Smooth muscle cell of the brain vasculature (primary cell): Measurements from ENCODE around the gene CTXN2.

Experiments used
- DNase-seq: peaks from one replicate; pipeline ENCODE4 v3.0.0-alpha.2; 2012; ENCODE audit warnings: low read depth, low spot score

The CTXN2 gene

DNA sequence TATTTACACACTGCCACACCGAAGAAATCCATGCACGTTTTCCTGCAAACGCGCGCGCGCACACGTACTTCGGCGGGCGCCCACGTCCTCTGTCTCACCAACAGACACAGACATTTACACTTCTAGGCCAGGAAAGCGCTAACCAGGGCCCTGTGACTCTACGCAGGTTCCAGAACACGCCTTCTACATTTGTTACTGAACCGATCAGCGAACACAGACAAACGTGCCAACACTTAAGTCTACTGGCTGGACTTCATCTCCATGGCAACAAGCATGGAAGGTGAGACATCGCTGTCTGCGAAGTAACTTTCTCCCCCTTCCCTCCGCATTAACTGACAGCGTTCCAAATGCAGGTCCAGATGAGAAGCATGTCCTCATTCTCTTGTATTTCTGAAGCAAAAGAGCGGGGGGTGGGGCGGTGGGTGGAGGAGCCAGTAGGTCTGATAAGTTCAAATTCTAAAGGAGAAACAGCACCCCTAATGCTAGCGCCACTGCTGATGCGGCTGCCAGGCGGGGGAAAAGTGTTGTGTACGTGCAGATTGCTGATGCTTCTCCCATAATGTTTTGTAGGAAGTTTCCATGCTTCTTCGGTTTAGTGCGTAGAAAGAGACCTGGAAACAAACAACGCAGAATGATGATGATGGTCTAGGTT, at the start of gene CTXN2:
Gene CTXN2, plus strand, starts transcription at position 92 of the 652 bp plus-strand sequence. CDS start 9,636 bp downstream, outside the sequence.
- DNase-seq, result no peak

- DNase-seq, result no peak
Measured at GRCh38 chr15:48143856-48144255, 47.6 kb upstream of the CTXN2 start.

- no peak for DNase-seq
Measured at GRCh38 chr15:48144889-48145288, 46.6 kb upstream of the CTXN2 start.

DNA sequence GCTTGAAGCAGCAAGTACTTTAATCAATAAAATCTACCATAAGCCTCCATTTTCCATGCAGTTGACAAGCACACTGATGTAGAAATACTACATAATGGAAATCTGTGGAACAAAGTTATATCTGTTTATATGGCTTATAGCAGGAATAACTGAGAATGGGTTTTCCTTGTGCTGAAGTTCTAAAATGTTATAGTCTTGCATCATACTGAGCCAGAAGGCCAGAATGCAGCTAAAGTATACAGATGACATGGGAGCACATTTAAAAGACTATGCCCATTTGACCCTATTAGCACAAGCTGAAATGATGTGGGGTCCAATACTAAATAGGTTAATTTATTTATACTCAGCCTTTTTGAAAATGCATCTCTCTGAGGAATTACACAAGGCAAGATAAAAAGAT, 45.5 kb upstream of the CTXN2 start:
- no peak for DNase-seq

GRCh38 chr15:48147358-48147757, 44.1 kb upstream of the CTXN2 start:
- DNase-seq, result no peak

- no peak for DNase-seq
Measured at GRCh38 chr15:48149858-48150257, 41.6 kb upstream of the CTXN2 start.

- DNase-seq, result no peak
Measured at GRCh38 chr15:48153526-48153925, 37.9 kb upstream of the CTXN2 start.

GRCh38 chr15:48168616-48169015, 22.8 kb upstream of the CTXN2 start:
- no peak for DNase-seq

GRCh38 chr15:48170981-48171380, 20.5 kb upstream of the CTXN2 start:
- DNase-seq, result no peak

- no peak for DNase-seq
Measured at GRCh38 chr15:48175126-48175525, 16.3 kb upstream of the CTXN2 start.

DNA sequence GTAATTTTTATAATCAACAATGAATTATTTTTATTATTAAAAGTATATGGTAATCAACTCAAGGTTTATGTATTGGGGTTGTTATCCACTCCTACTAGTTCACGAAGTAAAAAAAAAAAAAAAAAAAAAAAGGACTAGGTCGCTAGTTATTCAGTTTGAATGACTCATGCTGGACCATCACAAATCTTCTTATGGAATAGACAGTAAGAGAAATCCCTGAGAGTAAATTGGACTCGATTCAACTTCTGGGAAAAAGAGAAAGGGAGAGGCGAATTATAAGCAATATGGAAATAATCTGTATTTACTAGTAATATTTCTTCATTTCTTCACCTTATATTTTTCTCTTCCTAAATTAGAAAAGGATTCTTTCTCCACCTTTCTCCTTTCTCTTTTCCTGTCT, 15.4 kb upstream of the CTXN2 start:
- no peak for DNase-seq

DNA sequence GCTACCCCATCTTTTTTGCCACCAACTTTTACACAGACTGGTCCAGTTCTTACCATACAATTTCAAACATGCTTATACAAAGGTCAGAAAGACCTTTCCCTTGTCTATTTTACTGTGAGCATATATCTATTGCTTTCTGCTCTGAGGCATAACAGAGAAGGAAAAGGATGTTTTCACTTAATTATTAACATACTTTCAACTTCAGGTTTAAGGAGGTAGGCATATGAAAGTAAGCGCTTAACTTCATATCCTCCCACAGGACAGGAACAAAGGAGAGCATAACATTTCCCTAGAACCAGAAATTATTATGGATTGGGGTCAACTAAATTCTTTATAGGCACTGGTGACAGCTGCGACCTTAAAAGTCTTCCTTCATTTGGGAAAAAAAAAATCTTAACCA, 14.5 kb upstream of the CTXN2 start:
- DNase-seq, result no peak

- DNase-seq, result no peak
Measured at GRCh38 chr15:48177383-48177765, 14.1 kb upstream of the CTXN2 start.

DNA sequence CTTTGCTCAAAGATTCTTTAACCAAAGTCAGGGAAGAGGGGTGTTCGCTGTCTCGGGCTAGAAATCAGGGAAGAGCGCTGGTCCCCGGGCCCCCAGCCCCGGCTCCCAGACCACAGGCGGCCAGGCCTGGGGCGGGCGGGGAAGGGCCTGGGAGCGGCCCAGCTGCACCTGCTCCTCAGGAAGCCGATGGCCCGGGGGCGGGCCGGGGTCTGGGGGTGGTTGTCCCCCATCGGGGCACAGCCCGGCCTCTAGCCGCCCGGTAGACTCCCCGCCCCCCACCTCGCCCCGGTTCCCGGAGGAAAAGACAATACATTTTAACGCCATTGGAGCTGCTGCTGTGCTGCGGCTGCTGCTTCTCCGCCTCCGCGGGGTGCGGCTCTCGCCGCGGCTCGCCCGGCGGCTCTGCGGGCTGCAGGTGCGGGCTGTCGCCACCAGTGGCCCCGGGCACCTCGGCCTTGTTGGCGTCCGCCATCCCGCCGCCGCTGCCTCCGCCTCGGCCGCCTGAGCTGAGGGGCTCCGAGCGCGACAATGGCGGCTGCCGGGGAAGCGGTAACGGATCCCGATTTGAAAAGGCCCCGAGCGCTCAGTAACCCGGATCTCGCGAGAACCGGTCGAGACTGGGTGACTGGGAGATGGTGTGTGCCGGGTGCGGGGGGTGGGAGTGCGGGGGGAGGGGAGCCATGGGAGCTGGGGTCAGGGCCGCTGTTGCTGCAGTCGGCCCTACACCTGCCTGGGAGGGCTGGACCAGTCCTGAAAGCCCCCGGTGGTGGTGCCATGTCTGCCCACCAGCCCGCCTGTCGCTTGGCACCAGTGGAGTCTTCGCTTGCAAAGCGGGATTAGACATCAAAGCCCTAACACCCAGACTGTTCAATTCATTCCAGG, 13.5 kb upstream of the CTXN2 start, which contains the start of gene MYEF2:
Gene MYEF2, minus strand, starts transcription at position 530 of the 882 bp plus-strand sequence. Its CDS starts 58 bp downstream, at position 472.
- no peak for DNase-seq

DNA sequence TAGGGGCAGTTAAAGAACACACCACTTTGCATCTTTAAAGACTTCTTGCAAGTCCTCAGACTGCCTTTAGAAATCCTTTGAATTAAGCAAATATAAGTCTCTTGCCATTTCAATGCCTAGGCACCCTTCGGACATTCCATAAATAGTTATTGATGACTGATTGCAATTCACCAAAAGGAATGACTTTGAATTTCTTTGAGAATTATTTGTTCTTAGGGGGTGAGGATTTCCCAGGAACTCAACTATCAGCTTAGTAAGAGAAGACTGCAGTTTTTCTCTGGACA, 12.9 kb upstream of the CTXN2 start:
- no peak for DNase-seq

DNA sequence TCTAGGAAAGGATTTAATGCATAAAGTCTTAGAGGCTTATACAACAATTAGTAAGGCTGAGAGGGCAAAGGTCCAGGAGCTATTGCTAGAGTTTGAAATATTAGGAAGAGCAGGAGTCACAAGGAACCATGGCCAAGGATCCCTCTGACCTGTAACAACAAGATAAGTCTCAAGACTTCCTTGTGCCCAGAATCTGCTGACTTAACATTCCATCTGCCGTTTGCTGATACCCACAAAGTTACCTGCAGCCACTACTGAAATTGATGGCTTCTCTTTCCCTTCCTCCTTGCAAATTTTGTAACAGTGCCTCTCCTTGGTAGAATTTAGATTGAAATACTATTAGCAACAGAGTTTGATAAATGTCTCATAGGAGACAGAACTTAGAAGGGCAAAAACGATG, 8.7 kb upstream of the CTXN2 start:
- DNase-seq, result no peak

DNA sequence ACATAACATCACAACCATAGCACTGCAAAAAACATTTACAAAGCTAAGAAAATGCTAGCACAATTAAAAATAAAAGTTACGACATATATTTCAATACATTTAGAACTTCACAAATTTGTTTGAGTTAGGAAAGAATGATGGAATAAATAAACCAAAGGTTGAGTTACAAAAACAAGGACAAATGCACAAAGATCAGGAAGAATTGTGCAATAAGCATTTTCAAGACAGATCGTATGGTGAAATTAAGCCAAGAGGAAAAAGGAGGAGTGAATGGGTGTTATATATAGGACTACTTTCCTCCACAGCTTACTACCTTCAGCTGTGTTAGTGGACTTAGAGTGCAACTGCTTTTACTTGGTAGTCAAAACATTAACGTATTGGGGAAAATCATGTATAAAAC, 5.9 kb upstream of the CTXN2 start:
- DNase-seq, result no peak

- DNase-seq, result no peak
Measured at GRCh38 chr15:48186271-48186670, 5.2 kb upstream of the CTXN2 start.

- peak; percentile 46 for DNase-seq
Measured at GRCh38 chr15:48190932-48191573, 412 bp upstream of the CTXN2 start.

- DNase-seq, result no peak
Measured at GRCh38 chr15:48202068-48202467, 10.6 kb downstream of the CTXN2 start.

- no peak for DNase-seq
Measured at GRCh38 chr15:48205981-48206380, 14.5 kb downstream of the CTXN2 start, which contains the start of gene SLC12A1. Gene SLC12A1 (plus strand): TSS chr15:48206302. CDS start chr15:48207720, 1,418 bp downstream.

DNA sequence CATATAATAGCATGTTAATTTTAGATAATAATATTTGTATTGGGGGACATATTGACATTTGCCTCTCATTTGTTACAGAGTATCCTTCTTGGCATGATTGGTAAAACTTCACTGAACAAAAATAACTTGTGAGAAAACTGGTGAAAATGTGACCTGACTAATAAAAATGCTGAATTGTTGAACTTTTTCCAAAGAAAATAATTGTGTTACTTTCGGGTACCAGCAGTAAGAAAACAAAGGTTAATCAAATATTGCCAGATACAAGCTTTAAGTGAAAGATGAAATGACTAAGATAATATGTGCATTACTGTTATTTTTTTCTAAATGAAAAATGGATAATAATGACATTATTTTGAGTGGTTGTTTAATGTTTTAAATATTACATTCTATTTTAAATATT, 29.8 kb downstream of the CTXN2 start:
- no peak for DNase-seq

GRCh38 chr15:48221885-48222284, 30.4 kb downstream of the CTXN2 start:
- DNase-seq, result no peak
